Measurements from ENCODE around the gene FOSL2. TPM values are rescaled to one million over a fixed set of nuclear protein-coding genes. Genes with fewer than 3 reads are reported as not detected.

Gene FOSL2
- total RNA-seq, 3 donors from 2014 or later (not counting 1 experiment from before 2014, with no cell fraction given) = 414 to 531 (median 455) TPM

DNA sequence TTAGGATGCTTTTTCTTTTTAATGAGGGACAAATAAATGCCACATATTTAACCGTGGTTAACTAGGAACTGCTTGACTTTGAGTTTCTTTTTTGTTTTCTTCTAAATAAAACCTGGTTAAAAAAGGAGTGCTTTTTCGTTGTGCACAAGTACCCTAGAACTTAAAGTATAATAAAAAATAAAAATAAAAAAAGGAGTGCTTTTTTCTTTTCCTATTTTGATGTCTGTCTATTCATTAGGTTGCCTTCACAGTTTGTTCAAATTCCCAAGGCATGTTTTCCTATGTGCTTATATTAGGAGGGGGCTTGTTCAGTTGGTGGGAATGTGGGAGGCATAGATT lies 4.4 kb downstream of the FOSL2 start:
- H3K9me3 Mint-ChIP-seq = peaks cover 0 to 2% of the 10 kb centered on the region in 2 donors
- no CpG with 5 or more reads among the region's 2 CpGs for WGBS (ENCODE audit: insufficient coverage)
- H3K4me1 ChIP-seq (ENCODE audit: control insufficient read depth, insufficient read depth, low read length) = peaks cover 61% of the 10 kb centered on the region

DNA sequence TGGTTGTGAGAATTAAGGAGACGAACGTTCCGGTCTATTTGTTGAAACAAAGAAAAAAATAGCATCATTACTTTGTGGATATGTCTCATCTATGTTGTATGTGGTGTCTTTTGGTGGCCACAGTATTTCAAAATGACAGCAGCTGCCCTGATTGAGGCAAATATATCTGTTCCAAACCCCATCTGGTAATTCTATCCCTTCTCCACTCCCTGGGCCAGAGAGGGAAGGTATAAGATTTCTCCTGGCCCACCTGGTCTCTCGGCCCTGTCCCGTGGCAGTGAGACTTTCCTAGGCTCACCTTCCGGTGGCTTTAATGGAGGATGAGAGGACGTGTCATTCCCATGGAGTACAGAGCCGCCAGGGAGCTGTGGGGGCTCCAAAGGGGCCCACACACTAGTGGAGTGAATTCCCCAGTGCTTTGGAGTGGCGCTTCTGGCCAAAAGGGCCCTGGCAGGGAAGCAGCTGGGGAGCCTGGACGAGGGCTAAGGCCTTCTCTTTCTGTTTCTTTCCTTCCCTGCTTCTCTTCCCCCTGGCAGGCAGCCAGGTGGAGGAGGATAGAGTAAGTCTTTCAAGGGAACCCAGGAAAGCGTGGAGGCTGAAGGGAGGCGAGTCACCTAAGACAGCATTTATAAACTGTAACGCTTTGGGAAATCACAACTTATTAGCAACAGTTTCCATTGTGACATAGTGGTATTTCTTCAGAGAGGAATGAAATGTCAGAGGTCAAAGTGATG lies 5.6 kb downstream of the FOSL2 start:
- peaks cover 17% of the 10 kb centered on the region for H3K36me3 ChIP-seq (ENCODE audit: control insufficient read depth, insufficient read depth, low read length)
- no peaks in the 10 kb centered on the region for H3K9me3 Mint-ChIP-seq
- TF ChIP-seq, protein P1, sequence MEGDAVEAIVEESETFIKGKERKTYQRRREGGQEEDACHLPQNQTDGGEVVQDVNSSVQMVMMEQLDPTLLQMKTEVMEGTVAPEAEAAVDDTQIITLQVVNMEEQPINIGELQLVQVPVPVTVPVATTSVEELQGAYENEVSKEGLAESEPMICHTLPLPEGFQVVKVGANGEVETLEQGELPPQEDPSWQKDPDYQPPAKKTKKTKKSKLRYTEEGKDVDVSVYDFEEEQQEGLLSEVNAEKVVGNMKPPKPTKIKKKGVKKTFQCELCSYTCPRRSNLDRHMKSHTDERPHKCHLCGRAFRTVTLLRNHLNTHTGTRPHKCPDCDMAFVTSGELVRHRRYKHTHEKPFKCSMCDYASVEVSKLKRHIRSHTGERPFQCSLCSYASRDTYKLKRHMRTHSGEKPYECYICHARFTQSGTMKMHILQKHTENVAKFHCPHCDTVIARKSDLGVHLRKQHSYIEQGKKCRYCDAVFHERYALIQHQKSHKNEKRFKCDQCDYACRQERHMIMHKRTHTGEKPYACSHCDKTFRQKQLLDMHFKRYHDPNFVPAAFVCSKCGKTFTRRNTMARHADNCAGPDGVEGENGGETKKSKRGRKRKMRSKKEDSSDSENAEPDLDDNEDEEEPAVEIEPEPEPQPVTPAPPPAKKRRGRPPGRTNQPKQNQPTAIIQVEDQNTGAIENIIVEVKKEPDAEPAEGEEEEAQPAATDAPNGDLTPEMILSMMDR (IDR thresholded peaks at IDR 0.05) = no peak
- H3K27ac ChIP-seq (ENCODE audit: low read length) = no peak overlapping the region
- intact Hi-C loops (cut with micrococcal nuclease) = loop anchor here (10.0 kb wide), 1 partner anchor 1747 kb away; the partner anchor contains the start of gene YPEL5
- H3K9me3 ChIP-seq (ENCODE audit: control insufficient read depth, insufficient read depth, low read length) = no peaks in the 10 kb centered on the region
- no peak for DNase-seq
- no peak overlapping the region for H3K4me3 Mint-ChIP-seq
- H3K4me3 ChIP-seq (ENCODE audit: low read length) = no peak overlapping the region
- H3K4me1 ChIP-seq (ENCODE audit: control insufficient read depth, insufficient read depth, low read length) = peaks cover 73% of the 10 kb centered on the region
- no peaks in the 10 kb centered on the region for H3K27me3 ChIP-seq (ENCODE audit: control insufficient read depth, insufficient read depth, low read length)
- no peak for ATAC-seq
- 82% methylated on average over 13 of the region's 13 CpGs for WGBS (ENCODE audit: insufficient coverage)
- no peaks in the 10 kb centered on the region for H3K4me1 Mint-ChIP-seq
- H3K27me3 Mint-ChIP-seq (ENCODE audit: low read depth in 2 of 2) = no peaks in the 10 kb centered on the region
- H3K36me3 Mint-ChIP-seq = peaks cover 8% of the 10 kb centered on the region
- H3K27ac Mint-ChIP-seq = no peak overlapping the region

More for the DNA sequence above, 4.4 kb downstream of the FOSL2 start:
- peak overlapping the region; percentile 97 for H3K27ac ChIP-seq (ENCODE audit: low read length)
- ATAC-seq (no peak), DNase-seq (no peak)
- intact Hi-C loops (cut with micrococcal nuclease) = loop anchor here (10.0 kb wide), 1 partner anchor 1748 kb away; the partner anchor contains the start of gene YPEL5
- H3K36me3 ChIP-seq (ENCODE audit: control insufficient read depth, insufficient read depth, low read length) = peaks cover 17% of the 10 kb centered on the region
- Mint-ChIP-seq H3K4me1 (peaks cover 6% of the 10 kb centered on the region in 2 donors), H3K27ac (no peak overlapping the region), H3K27me3 (ENCODE audit: low read depth in 2 of 2) (peaks cover 0 to 3% of the 10 kb centered on the region in 2 donors), H3K4me3 (no peak overlapping the region), H3K36me3 (peaks cover 12% of the 10 kb centered on the region)
- H3K9me3 ChIP-seq (ENCODE audit: control insufficient read depth, insufficient read depth, low read length) = no peaks in the 10 kb centered on the region
- TF ChIP-seq, protein P1 (IDR thresholded peaks at IDR 0.05) = no peak
- H3K4me3 ChIP-seq (ENCODE audit: low read length) = peak overlapping the region; percentile 89
- H3K27me3 ChIP-seq (ENCODE audit: control insufficient read depth, insufficient read depth, low read length) = no peaks in the 10 kb centered on the region

DNA sequence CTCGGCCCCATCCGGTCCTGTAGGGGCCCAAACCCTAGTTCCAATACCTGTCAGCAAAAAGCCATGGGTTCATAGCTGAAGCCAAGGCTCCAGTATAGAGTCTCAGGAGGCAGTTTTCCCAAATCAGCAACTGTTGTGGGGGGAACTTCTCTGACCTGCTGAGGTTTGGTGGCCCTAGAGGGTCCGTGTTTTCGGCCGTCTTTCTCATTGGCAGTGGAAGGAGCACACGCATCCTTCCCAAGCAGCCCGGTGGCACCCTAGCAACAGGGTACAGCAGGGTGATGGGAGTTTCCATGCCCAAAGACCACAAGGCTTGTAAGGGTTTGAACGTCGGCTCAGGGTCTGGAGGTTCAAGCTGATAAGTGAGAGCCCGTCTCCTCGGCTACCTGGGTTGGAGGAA lies 6.6 kb downstream of the FOSL2 start:
- intact Hi-C loops (cut with micrococcal nuclease) = loop anchor here (10.0 kb wide), 1 partner anchor 1746 kb away; the partner anchor contains the start of gene YPEL5
- Mint-ChIP-seq H3K4me1 (no peaks in the 10 kb centered on the region), H3K4me3 (no peak overlapping the region), H3K27me3 (ENCODE audit: low read depth in 2 of 2) (no peaks in the 10 kb centered on the region), H3K36me3 (peaks cover 8% of the 10 kb centered on the region), H3K9me3 (no peaks in the 10 kb centered on the region), H3K27ac (no peak overlapping the region)
- ATAC-seq = peak in 1 of 3 donors; percentile 11
- H3K27me3 ChIP-seq (ENCODE audit: control insufficient read depth, insufficient read depth, low read length) = no peaks in the 10 kb centered on the region
- 87% methylated on average over 11 of the region's 11 CpGs for WGBS (ENCODE audit: insufficient coverage)
- H3K27ac ChIP-seq (ENCODE audit: low read length) = peak overlapping the region; percentile 15
- no peak overlapping the region for H3K4me3 ChIP-seq (ENCODE audit: low read length)
- DNase-seq = no peak
- peaks cover 84% of the 10 kb centered on the region for H3K4me1 ChIP-seq (ENCODE audit: control insufficient read depth, insufficient read depth, low read length)
- H3K9me3 ChIP-seq (ENCODE audit: control insufficient read depth, insufficient read depth, low read length) = no peaks in the 10 kb centered on the region
- TF ChIP-seq, protein P1 (IDR thresholded peaks at IDR 0.05) = no peak
- peaks cover 24% of the 10 kb centered on the region for H3K36me3 ChIP-seq (ENCODE audit: control insufficient read depth, insufficient read depth, low read length)

Data from natural killer cell (primary cell).